Activated naive CD4-positive, alpha-beta T cell treated with anti-CD3 and anti-CD28 coated beads, Interleukin-2, amount 10 ng/mL, durations not matched to agents 7 days and 5 days (primary cell): ENCODE data around the gene DDX47.
"Not testable (repeated sequence)": the region's sequence is repeated elsewhere in the genome, so short reads cannot be mapped to it uniquely, and the experiment has no call there.

Source experiments
- CTCF ChIA-PET: fragments of 350-600 bp; sonication (Branson Sonifier 250); formaldehyde crosslinking; loops from one replicate; lab custom pipeline; 2021; ENCODE audit warnings: antibody characterized with exemption; lab: Charles Lee
- DNase-seq: peaks from one replicate; pipeline ENCODE4 v3.0.0-alpha.2; 2020
- H3K27ac Mint-ChIP-seq: one replicate; pipeline ENCODE4 v1.8.0; 2021; ENCODE audit warnings: mild to moderate bottlenecking, moderate library complexity, mixed read lengths
- H3K27me3 Mint-ChIP-seq: one replicate; pipeline ENCODE4 v1.8.0; 2021; ENCODE audit warnings: mild to moderate bottlenecking, mixed read lengths
- H3K36me3 Mint-ChIP-seq: one replicate; pipeline ENCODE4 v1.8.0; 2021; ENCODE audit warnings: mixed read lengths
- H3K4me1 Mint-ChIP-seq: one replicate; pipeline ENCODE4 v1.8.0; 2021; ENCODE audit warnings: mixed read lengths
- H3K4me3 Mint-ChIP-seq: one replicate; pipeline ENCODE4 v1.8.0; 2021; ENCODE audit warnings: mild to moderate bottlenecking, moderate library complexity, mixed read lengths
- H3K9me3 Mint-ChIP-seq: one replicate; pipeline ENCODE4 v1.8.0; 2021; ENCODE audit warnings: mixed read lengths

The DDX47 gene

DNA sequence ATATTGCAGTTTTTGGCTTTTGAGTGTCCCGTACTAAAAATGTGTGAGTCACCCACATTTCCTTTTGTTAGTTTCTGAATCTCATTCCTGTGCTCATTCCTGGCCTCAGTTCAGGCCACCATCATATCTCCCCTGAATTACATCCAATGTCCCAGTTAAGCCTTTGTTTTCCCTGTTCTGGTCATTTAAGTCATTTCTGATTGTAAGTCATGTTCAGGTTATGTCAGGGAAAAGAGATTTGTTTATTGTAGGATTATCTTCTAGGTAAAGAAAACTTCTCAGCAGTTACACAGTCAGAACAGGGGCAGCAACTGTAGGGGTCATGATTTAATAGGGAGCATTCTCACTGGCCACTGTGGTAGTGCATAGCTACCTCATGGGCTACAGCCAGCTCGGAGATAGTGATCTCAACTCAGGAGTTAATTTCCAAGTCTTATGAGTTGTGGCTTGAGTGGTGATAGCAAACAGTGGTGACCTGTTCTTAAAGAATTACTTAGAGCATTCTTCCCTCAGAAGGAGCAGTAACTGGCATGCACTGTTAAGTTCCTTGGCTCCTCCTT is 6.7 kb downstream of the DDX47 start:
- peaks cover 63% of the 10 kb centered on the region for H3K36me3 Mint-ChIP-seq
- no peaks in the 10 kb centered on the region for H3K27me3 Mint-ChIP-seq
- H3K4me1 Mint-ChIP-seq, result peaks cover 35% of the 10 kb centered on the region
- CTCF ChIA-PET, result interaction anchor here (1.4 kb wide), 1 partner anchor 31 kb away, joined by 4 read pairs; no protein-coding TSS in a partner anchor
- H3K4me3 Mint-ChIP-seq, result no peak overlapping the region
- H3K9me3 Mint-ChIP-seq, result no peaks in the 10 kb centered on the region
- H3K27ac Mint-ChIP-seq, result no peak overlapping the region
- no peak for DNase-seq

DNA sequence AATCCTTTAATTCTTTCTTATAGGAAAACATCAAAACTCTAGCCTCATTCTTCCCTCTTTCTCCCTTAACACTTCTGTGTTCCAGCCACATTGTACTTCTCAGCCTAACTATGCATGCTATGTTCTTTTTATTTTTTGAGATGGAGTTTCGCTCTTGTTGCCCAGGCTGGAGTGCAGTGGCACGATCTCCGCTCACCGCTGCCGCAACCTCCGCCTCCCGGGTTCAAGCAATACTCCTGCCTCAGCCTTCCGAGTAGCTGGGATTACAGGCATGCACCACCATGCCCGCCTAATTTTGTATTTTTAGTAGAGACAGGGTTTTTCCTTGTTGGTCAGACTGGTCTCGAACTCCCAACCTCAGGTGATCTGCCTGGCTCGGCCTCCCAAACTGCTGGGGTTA is 7.2 kb downstream of the DDX47 start:
- CTCF ChIA-PET, H3K4me3 Mint-ChIP-seq, H3K9me3 Mint-ChIP-seq: not testable (repeated sequence)

DNA sequence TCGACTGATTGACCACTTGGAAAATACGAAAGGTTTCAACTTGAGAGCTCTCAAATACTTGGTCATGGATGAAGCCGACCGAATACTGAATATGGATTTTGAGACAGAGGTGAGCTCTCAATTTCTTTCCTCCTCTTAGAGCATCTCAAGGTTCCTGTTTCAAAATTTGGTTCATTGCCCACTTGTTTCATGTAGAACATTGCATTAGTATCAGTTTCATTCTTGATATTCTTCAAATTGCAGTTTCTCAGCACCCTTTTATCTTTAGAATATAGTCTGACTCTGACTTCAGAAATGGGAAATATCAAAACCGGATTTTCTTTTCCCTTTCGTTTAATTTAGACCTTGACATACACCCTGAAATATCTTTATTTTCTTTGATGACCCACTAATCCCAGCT is 8.8 kb downstream of the DDX47 start:
- Mint-ChIP-seq H3K36me3 (peaks cover 62% of the 10 kb centered on the region), H3K27ac (no peak overlapping the region), H3K4me3 (no peak overlapping the region), H3K4me1 (peaks cover 18% of the 10 kb centered on the region), H3K27me3 (no peaks in the 10 kb centered on the region), H3K9me3 (no peaks in the 10 kb centered on the region)
- DNase-seq, result no peak
- CTCF ChIA-PET, result interaction anchor here (1.1 to 1.4 kb wide), 3 partner anchors 9 to 33 kb away, joined by 3 to 5 read pairs (median 3); partner anchors contain the start of gene DDX47

More for the DNA sequence above, 7.2 kb downstream of the DDX47 start:
- not testable (repeated sequence) for H3K27me3 Mint-ChIP-seq, H3K27ac Mint-ChIP-seq, DNase-seq
- Mint-ChIP-seq H3K4me1 (peaks cover 33% of the 10 kb centered on the region), H3K36me3 (peaks cover 66% of the 10 kb centered on the region)

DNA sequence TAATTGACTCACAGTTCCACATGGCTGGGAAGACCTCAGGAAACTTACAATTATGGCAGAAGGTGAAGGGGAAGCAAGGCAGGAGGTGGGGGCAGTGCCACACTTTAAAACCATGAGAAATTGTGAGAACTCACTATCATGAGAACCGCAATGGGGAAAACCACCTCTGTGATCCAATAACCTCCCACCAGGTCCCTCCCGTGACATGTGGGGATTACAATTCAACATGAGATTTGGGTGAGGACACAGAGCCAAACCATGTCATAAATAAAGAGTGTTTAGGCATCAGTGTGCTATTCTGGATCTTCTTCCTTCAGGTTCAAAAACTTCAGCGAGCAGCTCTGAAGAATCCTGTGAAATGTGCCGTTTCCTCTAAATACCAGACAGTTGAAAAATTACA is 9.7 kb downstream of the DDX47 start:
- H3K9me3 Mint-ChIP-seq, result no peaks in the 10 kb centered on the region

DNA sequence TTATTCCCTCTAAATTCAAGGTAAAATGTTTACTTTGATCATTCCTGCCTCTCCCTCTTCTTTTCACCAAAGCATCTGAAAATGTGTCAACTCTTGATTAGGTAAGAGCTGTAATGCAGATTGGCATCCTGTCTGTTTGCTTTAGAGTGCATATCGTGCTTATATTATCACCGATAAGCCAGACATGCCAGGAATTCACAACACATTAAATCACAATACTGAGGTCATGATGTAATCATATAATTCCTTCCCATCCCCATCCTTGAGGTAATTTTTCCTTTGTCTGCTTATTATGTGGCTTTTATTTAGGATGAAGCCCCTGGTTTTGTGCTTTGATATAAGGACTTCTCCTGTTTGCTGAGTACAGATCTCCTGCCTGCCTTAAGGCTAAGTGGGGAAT is 10.2 kb downstream of the DDX47 start:
- Mint-ChIP-seq H3K4me3 (no peak overlapping the region), H3K36me3 (peaks cover 70% of the 10 kb centered on the region), H3K27ac (no peak overlapping the region), H3K4me1 (peaks cover 13% of the 10 kb centered on the region), H3K27me3 (no peaks in the 10 kb centered on the region), H3K9me3 (no peaks in the 10 kb centered on the region)
- no peak for DNase-seq
- CTCF ChIA-PET, result no interaction called here

More for the DNA sequence above, 9.7 kb downstream of the DDX47 start:
- Mint-ChIP-seq H3K27me3 (no peaks in the 10 kb centered on the region), H3K4me1 (peaks cover 14% of the 10 kb centered on the region), H3K27ac (no peak overlapping the region), H3K36me3 (peaks cover 69% of the 10 kb centered on the region), H3K4me3 (no peak overlapping the region)
- CTCF ChIA-PET, result interaction anchor here (1.1 to 1.4 kb wide), 2 partner anchors 9 to 14 kb away, joined by 3 to 5 read pairs; partner anchors contain the start of gene DDX47
- no peak for DNase-seq

DNA sequence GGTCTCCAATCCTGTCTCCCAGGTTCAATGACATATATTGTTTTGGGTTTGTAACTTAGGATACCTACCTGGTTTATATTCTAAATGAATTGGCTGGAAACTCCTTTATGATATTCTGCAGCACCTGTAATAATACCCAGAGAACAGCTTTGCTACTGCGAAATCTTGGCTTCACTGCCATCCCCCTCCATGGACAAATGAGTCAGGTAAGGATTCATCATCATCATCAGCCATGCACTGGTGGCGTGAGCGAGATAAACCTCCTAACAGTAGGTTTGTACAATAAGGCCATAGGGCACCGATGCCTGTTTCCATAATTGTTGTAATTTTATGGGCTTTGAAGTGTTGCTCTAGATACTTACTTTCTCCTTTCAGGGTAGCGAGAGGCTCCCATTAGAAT is 10.7 kb downstream of the DDX47 start:
- Mint-ChIP-seq H3K9me3 (no peaks in the 10 kb centered on the region), H3K4me3 (no peak overlapping the region), H3K36me3 (peaks cover 69% of the 10 kb centered on the region), H3K27ac (no peak overlapping the region), H3K27me3 (no peaks in the 10 kb centered on the region), H3K4me1 (peaks cover 9% of the 10 kb centered on the region)
- no peak for DNase-seq
- CTCF ChIA-PET, result no interaction called here

DNA sequence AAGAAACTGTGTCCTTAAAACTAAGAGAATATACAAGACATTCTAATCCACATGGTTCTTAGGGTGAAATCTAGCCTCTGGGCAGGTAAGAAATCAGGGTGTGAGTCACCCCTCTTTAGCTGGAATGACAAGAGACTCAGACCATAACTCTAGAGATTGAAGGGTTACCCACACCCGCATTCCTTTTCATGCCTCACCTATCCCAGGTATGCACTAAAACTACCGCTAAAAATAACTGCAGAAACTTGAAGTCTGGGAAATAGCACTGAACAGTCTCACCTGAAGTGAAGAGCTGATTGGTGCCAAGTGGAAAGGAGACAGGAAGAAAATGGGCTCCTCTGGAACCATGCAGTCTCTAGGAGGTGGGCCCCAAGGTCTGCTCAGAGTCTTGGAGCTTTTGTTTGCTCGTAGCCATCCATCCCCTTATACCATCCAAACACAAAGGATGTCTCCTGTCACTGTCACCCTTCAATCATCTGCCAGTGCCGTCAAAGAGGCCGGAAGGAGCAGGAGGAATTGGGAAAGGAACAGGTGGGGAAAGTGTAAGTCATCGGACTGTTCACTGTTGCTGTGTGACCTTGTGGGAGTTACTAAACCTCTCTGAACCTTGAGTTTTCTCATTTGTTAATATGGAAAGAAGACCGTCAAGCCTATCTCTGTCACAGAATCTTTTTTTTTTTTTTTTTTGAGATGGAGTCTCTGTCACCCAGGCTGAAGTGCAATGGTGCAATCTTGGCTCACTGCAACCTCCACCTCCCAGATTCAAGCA is 22.4 kb downstream of the DDX47 start:
- H3K9me3 Mint-ChIP-seq, result no peaks in the 10 kb centered on the region
- H3K4me1 Mint-ChIP-seq, result peaks cover 33% of the 10 kb centered on the region
- DNase-seq, result no peak
- H3K27me3 Mint-ChIP-seq, result no peaks in the 10 kb centered on the region
- peaks cover 27% of the 10 kb centered on the region for H3K36me3 Mint-ChIP-seq
- H3K27ac Mint-ChIP-seq, result no peak overlapping the region
- CTCF ChIA-PET, result interaction anchor here (0.7 to 4.5 kb wide), 6 partner anchors 22 to 376 kb away, joined by 3 to 22 read pairs (median 4); partner anchors contain the start of gene DDX47
- no peak overlapping the region for H3K4me3 Mint-ChIP-seq

DNA sequence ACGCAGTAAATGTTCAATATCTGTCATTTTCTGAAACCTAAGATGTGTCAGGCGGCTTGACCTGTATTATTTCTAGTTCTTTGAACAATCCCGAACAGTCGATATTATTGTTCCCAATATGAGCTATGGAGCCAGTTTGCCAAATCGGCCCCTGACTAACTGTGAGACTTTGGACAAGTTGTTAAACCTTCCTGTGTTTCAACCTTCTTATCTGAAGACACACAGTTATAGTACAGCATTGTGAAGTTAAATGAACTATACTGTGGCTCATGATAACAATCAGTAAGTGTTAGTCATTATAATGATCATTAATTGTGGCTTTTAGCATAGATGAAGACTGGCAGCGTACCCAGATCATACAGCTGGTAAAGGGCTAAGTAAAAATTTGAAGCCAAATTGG is 23.4 kb downstream of the DDX47 start:
- Mint-ChIP-seq H3K27ac (no peak overlapping the region), H3K9me3 (no peaks in the 10 kb centered on the region), H3K36me3 (peaks cover 23% of the 10 kb centered on the region), H3K27me3 (no peaks in the 10 kb centered on the region), H3K4me3 (no peak overlapping the region), H3K4me1 (peaks cover 33% of the 10 kb centered on the region)
- DNase-seq, result no peak
- CTCF ChIA-PET, result interaction anchor here (0.6 to 4.5 kb wide), 19 partner anchors 9 to 395 kb away, joined by 3 to 29 read pairs (median 5); partner anchors contain the start of genes DDX47 and GPRC5A

DNA sequence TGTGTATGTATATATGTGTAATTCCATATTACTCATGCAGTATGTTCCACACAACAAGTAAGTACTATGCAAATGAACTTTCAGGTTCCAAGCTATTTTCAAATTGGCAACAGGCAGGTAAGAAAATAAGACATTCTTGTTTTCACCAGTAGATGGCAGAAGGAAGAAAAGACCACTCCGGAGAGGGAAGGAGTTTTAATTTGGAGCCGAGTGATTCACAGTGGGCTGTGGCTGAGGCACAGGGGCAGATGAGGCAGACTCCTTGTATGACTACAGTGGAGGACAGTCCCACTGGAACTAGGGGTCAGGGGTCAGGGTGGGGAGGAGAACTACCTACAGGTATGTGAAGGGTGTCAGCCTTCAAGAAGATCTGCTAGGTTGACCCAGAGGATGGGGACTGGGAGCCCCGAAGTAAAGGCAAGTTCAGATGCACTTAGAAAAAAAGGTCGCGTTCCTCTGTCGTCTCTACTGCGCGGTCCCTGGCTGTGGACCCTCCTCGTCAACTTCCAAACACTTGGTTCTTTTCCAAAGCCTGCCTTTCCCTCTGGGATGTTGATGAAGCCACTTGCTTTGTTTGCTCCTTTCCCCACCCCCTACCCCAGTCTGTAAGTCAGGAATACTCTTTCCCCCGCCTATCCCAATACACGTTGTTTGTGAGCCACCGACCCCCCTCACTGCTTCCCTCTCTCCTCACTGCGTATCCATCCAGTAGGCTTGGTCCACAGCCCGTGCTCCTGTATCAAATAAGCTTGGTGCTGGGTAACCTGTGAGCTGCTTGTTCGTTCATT is 24.1 kb downstream of the DDX47 start:
- peaks cover 18% of the 10 kb centered on the region for H3K36me3 Mint-ChIP-seq
- CTCF ChIA-PET, result interaction anchor here (0.6 to 4.5 kb wide), 23 partner anchors 9 to 394 kb away, joined by 3 to 29 read pairs (median 4); partner anchors contain the start of genes DDX47 and GPRC5A
- H3K27me3 Mint-ChIP-seq, result no peaks in the 10 kb centered on the region
- peak; percentile 54 for DNase-seq
- H3K4me1 Mint-ChIP-seq, result peaks cover 33% of the 10 kb centered on the region
- peak overlapping the region; percentile 69 for H3K27ac Mint-ChIP-seq
- H3K9me3 Mint-ChIP-seq, result no peaks in the 10 kb centered on the region
- no peak overlapping the region for H3K4me3 Mint-ChIP-seq

DNA sequence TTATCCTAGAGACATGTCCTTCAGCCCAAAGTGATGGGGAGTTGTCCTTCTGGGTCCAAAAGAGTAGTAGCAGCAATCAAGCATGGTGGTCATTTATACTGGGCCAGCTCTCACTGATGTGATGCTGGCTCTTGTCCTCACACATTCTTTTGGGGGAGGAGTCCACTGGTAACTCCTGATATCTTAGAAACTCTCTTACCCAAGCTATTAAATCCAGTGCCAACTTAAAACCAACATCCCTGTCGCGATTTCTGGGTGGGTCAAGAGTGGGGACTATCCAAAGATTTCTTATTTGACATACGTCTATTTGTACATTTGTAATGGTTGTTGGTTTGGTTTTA is 24.6 kb downstream of the DDX47 start:
- Mint-ChIP-seq H3K4me1 (peaks cover 34% of the 10 kb centered on the region), H3K4me3 (no peak overlapping the region), H3K9me3 (no peaks in the 10 kb centered on the region), H3K36me3 (peaks cover 12% of the 10 kb centered on the region), H3K27me3 (no peaks in the 10 kb centered on the region), H3K27ac (peak overlapping the region; percentile 90)
- CTCF ChIA-PET, result interaction anchor here (0.7 to 4.5 kb wide), 15 partner anchors 8 to 148 kb away, joined by 3 to 29 read pairs (median 5); partner anchors contain the start of genes DDX47 and GPRC5A
- no peak for DNase-seq

DNA sequence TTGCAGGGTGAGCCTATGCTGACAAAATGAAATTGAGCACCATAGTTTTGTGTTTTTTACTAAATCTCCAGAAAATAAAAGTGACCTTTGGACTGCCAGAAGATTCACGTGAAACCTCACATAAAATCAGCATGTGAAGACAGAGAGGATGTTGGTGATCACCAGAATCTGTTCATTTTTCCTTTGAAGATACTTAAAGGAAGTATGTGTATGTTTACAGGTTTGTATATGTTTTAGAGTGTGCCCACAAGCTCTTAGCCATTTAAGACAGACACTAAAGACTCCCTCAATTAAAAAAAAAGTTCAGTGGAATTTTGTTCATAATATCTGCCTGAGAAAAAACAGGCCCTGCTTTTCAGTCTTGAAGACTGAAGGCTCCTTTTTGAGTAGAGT is 25.9 kb downstream of the DDX47 start:
- CTCF ChIA-PET, result interaction anchor here (0.7 to 4.5 kb wide), 6 partner anchors 9 to 78 kb away, joined by 3 to 29 read pairs (median 6); partner anchors contain the start of genes DDX47 and GPRC5A
- H3K4me1 Mint-ChIP-seq, result peaks cover 38% of the 10 kb centered on the region
- peak overlapping the region; percentile 90 for H3K27ac Mint-ChIP-seq
- no peaks in the 10 kb centered on the region for H3K9me3 Mint-ChIP-seq
- peaks cover 6% of the 10 kb centered on the region for H3K36me3 Mint-ChIP-seq
- no peaks in the 10 kb centered on the region for H3K27me3 Mint-ChIP-seq
- H3K4me3 Mint-ChIP-seq, result peak overlapping the region; percentile 2
- no peak for DNase-seq

DNA sequence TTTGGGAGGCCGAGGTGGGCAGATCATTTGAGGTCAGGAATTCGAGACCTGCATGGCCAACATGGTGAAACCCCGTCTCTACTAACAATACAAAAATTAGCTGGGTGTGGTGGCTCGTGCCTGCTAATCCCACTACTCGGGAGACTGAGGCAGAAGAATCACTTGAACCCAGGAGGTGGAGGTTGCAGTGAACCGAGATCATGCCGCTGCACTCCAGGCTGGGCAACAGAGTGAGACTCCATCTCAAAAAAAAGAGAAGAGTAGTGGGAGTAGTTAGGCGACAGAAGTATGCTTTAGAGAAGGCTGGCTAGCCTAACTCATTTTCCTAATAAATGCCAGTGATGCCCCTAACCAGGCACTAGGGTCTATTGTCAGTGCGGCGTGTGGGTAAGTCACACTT is 26.3 kb downstream of the DDX47 start:
- not testable (repeated sequence) for H3K9me3 Mint-ChIP-seq, DNase-seq, H3K27me3 Mint-ChIP-seq, H3K36me3 Mint-ChIP-seq
- CTCF ChIA-PET, result interaction anchor here (0.7 to 4.5 kb wide), 4 partner anchors 26 to 77 kb away, joined by 3 to 29 read pairs (median 12); partner anchors contain the start of genes DDX47 and GPRC5A
- Mint-ChIP-seq H3K27ac (peak overlapping the region; percentile 90), H3K4me1 (peaks cover 38% of the 10 kb centered on the region), H3K4me3 (peak overlapping the region; percentile 2)

DNA sequence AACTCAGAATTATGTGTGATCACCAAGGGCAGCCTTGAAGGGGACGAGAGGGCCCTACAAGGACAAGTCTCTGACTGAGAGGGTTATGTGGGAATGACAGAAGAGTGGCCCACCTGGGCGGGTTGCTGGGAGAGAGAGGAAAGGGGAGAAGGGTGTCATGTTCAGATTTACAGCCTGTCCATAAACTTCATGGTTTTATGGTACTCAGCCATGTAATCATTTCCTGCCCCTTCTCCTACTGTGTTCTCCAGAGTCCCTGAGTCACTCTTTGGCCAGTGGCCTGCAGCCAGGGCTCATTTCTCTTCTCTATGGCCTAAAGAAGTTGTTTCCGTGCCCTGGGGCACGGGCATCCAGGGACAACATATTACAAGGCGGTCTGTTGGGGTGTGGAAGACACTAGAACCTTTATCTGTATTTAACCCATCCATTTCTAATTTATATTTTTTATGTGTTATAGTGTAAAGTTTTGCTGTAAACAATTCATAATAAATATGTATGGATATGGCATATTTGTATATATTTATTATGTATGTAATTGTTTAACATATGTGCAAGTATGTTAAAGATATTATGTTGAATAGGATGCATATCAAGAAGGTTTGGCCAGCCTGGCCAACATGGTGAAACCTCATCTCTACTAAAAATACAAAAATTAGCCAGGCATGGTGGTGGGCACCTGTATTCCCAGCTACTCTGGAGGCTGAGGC is 26.9 kb downstream of the DDX47 start:
- Mint-ChIP-seq H3K36me3 (peaks cover 6% of the 10 kb centered on the region), H3K9me3 (no peaks in the 10 kb centered on the region), H3K27ac (peak overlapping the region; percentile 7), H3K4me3 (no peak overlapping the region), H3K4me1 (peaks cover 38% of the 10 kb centered on the region), H3K27me3 (no peaks in the 10 kb centered on the region)
- CTCF ChIA-PET, result interaction anchor here (0.7 kb wide), 1 partner anchor 77 kb away, joined by 3 read pairs; no protein-coding TSS in a partner anchor
- no peak for DNase-seq
